Sciatic nerve (tissue), 2 donors: ENCODE measurements around the gene PARPBP. TPM values are rescaled to one million over a fixed set of nuclear protein-coding genes. Genes with fewer than 3 reads are reported as not detected.
"Not testable (repeated sequence)": the region's sequence is repeated elsewhere in the genome, so short reads cannot be mapped to it uniquely, and the experiment has no call there.

Experiments
- ATAC-seq: fragments of 200-7000 bp; cut with Tn5 transposase; one replicate; pipeline ENCODE4 v1.9.1; 2020; ENCODE audit warnings: mild to moderate bottlenecking, moderate library complexity
- DNase-seq: peaks from one replicate; pipeline ENCODE4 v3.0.0-alpha.2; 2020; ENCODE audit warnings: low spot score
- intact Hi-C: fragments of 100-400 bp; cut with DNase I; formaldehyde crosslinking; loops from one replicate; pipeline ENCODE4 v1.14.2; 2022
- total RNA-seq: library from RNA; stranded (reverse); fragmentation: NEBNext Ultra II Directional; extraction: Animal tissue kit (Norgen Biotek cat#: 25700); gene quantifications from one replicate; pipeline ENCODE4 v1.2.1, GENCODE V29; 2021
- donor health status: DM: no; HTN: no; CAD: no.
- donor health status: DM: no; HTN: no; CAD: no.

PARPBP gene
- total RNA-seq, 1 donor from 2014 or later: 1.6 TPM

DNA sequence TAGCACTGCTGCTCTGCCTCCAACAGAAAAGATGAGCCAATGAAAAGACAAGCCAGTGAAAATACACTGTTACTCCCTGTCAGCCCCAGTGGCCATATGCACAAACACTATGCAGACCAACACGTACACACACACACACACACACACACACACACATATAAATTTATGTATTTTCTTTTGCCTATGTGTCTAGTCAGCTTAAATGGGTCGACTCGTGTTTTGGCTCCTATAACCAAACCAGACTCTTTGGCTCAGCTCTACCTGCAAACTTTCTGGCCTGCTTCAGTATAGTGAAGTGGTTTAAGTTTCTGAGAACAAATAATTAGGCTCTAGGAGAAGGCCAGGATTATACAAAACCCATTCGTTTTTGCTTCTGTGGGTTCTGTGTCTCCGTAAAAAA is 108.0 kb downstream of the PARPBP start:
- ATAC-seq (no peak), DNase-seq (no peak)
- intact Hi-C loops: no loop called here

DNA sequence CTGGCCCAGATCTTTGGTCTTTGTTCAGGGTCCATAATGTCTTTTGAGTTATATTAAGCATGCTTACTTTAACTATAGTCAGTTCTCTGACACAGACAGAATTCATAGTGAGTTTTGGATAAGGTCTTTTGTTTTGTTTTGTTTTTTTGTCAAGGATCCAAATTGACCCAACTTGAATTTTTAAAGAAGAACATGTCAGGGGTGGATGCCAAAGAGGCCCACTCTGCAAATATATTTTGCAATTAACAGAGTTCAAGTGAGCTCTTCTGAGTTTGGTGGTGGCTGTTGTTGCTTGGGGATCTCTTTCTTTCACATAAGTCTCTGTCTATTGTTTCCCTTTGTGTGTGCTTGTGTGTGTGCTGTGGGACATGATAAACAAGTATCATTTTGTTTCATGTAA is 112.1 kb downstream of the PARPBP start:
- intact Hi-C loops: no loop called here
- peak; percentile 21 for ATAC-seq
- no peak for DNase-seq

DNA sequence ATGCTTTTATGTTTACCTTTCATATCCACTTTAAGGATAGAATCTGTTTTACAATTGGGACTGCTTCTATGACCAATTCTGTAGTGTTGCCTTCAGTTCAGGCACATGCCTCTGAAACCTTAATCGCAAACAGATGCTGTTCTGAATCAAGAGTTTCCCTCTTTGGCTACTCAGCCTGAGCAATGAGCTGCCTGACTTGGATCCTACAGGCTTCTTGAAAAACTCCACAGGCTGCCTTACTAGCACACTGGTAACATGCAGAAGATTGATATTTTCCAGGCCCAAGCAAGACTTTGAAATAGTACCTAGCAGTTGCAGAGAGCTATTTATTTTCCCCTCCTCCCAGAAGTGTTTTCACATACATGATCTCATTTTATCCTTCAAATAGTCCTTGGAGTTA is 112.5 kb downstream of the PARPBP start:
- peak; percentile 94 for ATAC-seq
- no peak for DNase-seq
- intact Hi-C loops: no loop called here

GRCh38 chr12:102234599-102234998 is 114.6 kb downstream of the PARPBP start:
- intact Hi-C loops: no loop called here
- DNase-seq (no peak), ATAC-seq (peak; percentile 70)

- ATAC-seq, DNase-seq, intact Hi-C loops: not testable (repeated sequence)
Measured at GRCh38 chr12:102240859-102241258, 120.9 kb downstream of the PARPBP start.

Other genes with a start within 250 kb of the PARPBP start
- gene DRAM1, start 242.6 kb upstream of the PARPBP start, total RNA-seq: 21.6 TPM
- 55.6 TPM for gene WASHC3, start 58.2 kb upstream of the PARPBP start, total RNA-seq
- 18.9 TPM for gene NUP37, start 69 bp upstream of the PARPBP start, total RNA-seq
- not detected for gene PMCH, start 77.7 kb downstream of the PARPBP start, total RNA-seq